A673 (cell line): ENCODE results near the gene SPECC1. TPM values are rescaled to one million over a fixed set of nuclear protein-coding genes. Genes with fewer than 3 reads are reported as not detected.

Experiments
- BruUV-seq: library from RNA; stranded (reverse); fragments of 400-500 nt; replicated peaks from 2 replicates; lab custom pipeline; 2021; lab: Mats Ljungman, UMichigan
- CTCF ChIA-PET: fragments of 300-600 bp; sonication (Branson Sonifier 250); formaldehyde crosslinking; loops from one replicate; lab custom pipeline; 2022; ENCODE audit warnings: antibody characterized with exemption; lab: Charles Lee
- POLR2A ChIA-PET: fragments of 300-600 bp; sonication (Branson Sonifier 250); formaldehyde crosslinking; loops from one replicate; lab custom pipeline; 2022; ENCODE audit warnings: antibody characterized with exemption; ENCODE audit not compliant: low non-redundant PET; lab: Charles Lee
- DNase-seq: peaks from one replicate; pipeline ENCODE4 v3.0.0-alpha.2; 2015; ENCODE audit warnings: low spot score
- H3K27ac ChIP-seq: fragments of 200-600 bp; sonication (generic); 2 replicates; pipeline ENCODE4 v1.5.1; 2016; ENCODE audit warnings: mixed run types, low read depth, mild to moderate bottlenecking, mixed read lengths, antibody characterized with exemption, low read length; ENCODE audit not compliant: poor library complexity, severe bottlenecking
- H3K27me3 ChIP-seq: fragments of 200-600 bp; sonication (generic); replicated peaks from 2 replicates; pipeline ENCODE4 v1.6.1; 2017; ENCODE audit warnings: mixed run types, low read depth, mild to moderate bottlenecking, mixed read lengths, antibody characterized with exemption, low read length; ENCODE audit not compliant: insufficient read depth, poor library complexity
- H3K36me3 ChIP-seq: fragments of 200-600 bp; sonication (generic); 2 replicates; pipeline ENCODE4 v1.6.1; 2016; ENCODE audit warnings: mixed run types, mild to moderate bottlenecking, mixed read lengths, antibody characterized with exemption, low read length; ENCODE audit not compliant: insufficient read depth, poor library complexity, severe bottlenecking
- H3K4me1 ChIP-seq: fragments of 200-600 bp; sonication (generic); 2 replicates; pipeline ENCODE4 v1.6.1; 2017; ENCODE audit warnings: mixed run types, mild to moderate bottlenecking, mixed read lengths, antibody characterized with exemption, low read length; ENCODE audit not compliant: insufficient read depth, poor library complexity, severe bottlenecking
- H3K4me3 ChIP-seq: fragments of 200-600 bp; sonication (generic); 2 replicates; pipeline ENCODE4 v1.5.1; 2016; ENCODE audit warnings: low read depth, mixed run types, mild to moderate bottlenecking, mixed read lengths, low read length; ENCODE audit not compliant: poor library complexity, severe bottlenecking
- H3K9me3 ChIP-seq: fragments of 200-600 bp; sonication (generic); 2 replicates; pipeline ENCODE4 v1.6.1; 2016; ENCODE audit warnings: mixed run types, low read depth, mild to moderate bottlenecking, mixed read lengths, antibody characterized with exemption, low read length; ENCODE audit not compliant: poor library complexity, severe bottlenecking
- CTCF ChIP-seq: fragments of 300-800, 200-600 bp; sonication (generic); conservative IDR thresholded peaks from 2 replicates; pipeline ENCODE4 v1.5.1; 2017; ENCODE audit warnings: low read depth, mild to moderate bottlenecking, antibody characterized with exemption, low read length, moderate library complexity, mixed read lengths
- EZH2 ChIP-seq: fragments of 200-600 bp; sonication (generic); IDR thresholded peaks from 2 replicates; pipeline ENCODE4 v1.6.1; 2017; ENCODE audit warnings: borderline replicate concordance, low read depth, mild to moderate bottlenecking, mixed read lengths, antibody characterized with exemption, low read length; ENCODE audit not compliant: poor library complexity, severe bottlenecking
- intact Hi-C: fragments of 100-400 bp; cut with micrococcal nuclease; formaldehyde crosslinking; loops from one replicate; pipeline ENCODE4 v1.10.0; 2022; ENCODE audit not compliant: unreplicated experiment
- total RNA-seq: library from RNA; stranded (reverse); gene quantifications from 2 replicates; pipeline ENCODE4 v1.2.3, GENCODE V29; 2021

The SPECC1 gene
- total RNA-seq, 1 experiment from 2014 or later: 5.8 TPM

DNA sequence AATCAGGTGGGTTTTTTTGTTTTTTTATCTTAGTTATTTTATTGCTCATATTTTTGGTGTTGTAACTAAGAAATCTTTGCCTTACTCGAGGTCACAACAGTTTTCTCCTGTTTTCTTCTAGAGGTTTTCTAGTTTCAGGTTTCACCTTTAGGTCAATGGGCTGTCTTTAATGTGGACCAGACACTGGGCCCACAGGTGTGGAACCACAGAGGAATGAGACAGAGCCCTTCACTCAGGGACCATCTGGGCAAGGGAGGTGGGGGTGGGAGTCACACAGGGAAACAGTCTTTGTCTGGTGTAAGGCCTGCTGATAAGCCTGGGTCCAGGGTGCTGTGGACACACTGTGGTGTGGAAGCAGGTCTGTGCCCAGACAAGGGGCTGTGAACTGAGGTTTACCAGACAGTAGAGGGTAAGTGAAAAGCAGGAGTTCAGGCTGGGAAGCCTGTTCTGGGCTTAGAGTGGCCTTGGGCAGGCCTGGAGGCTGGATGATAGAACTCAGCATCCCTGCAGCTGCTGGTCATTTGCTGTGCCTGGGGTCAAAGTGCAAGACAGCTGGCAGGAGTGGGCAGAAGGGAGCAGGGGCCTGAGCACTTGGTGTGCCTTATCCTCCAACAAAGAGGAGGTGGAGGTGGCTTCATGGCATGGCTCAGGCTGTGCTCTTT, 75.6 kb downstream of the SPECC1 start:
- BruUV-seq: no TSS peak
- Histone ChIP-seq H3K27ac (no peak overlapping the region), H3K4me1 (no peaks in the 10 kb centered on the region), H3K9me3 (no peaks in the 10 kb centered on the region), H3K27me3 (no peaks in the 10 kb centered on the region), H3K36me3 (no peaks in the 10 kb centered on the region), H3K4me3 (no peak overlapping the region)
- no peak for TF ChIP-seq CTCF
- no peak for TF ChIP-seq EZH2
- ChIA-PET CTCF (no interaction called here), POLR2A (no interaction called here)
- DNase-seq: no peak
- intact Hi-C loops: no loop called here

DNA sequence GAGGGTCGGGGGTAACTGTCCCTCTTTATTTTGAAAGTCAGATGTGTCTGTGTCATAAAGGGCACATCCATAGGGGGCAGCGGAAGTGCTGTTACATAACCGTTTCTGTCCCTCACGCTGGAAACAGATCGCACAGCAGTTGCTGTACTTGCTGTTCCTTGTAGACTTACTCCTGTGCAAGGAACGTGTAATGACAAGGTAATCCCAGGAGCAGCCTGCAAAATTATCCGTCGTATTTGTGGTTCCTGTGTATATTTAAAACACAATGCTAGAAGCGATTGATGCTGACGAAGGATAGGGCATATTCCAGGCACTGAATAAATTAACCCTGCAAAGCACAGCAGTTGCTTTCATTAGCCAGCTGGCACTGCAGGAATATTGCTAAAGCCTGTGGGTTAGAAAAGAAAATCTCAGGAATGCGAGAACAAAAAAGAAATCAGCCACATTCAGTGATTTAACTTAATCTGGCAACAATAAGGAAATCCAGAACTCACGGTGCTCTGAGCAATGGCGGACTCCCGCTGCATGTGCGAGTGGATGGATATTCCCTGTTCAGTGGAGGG, 76.2 kb downstream of the SPECC1 start:
- H3K4me1 ChIP-seq: no peaks in the 10 kb centered on the region
- H3K27ac ChIP-seq: no peak overlapping the region
- no peak overlapping the region for H3K4me3 ChIP-seq
- intact Hi-C loops: no loop called here
- H3K27me3 ChIP-seq: no peaks in the 10 kb centered on the region
- POLR2A ChIA-PET: no interaction called here
- TF ChIP-seq EZH2: no peak
- TF ChIP-seq CTCF: no peak
- no TSS peak for BruUV-seq
- DNase-seq: no peak
- no peaks in the 10 kb centered on the region for H3K36me3 ChIP-seq
- no peaks in the 10 kb centered on the region for H3K9me3 ChIP-seq
- CTCF ChIA-PET: no interaction called here

DNA sequence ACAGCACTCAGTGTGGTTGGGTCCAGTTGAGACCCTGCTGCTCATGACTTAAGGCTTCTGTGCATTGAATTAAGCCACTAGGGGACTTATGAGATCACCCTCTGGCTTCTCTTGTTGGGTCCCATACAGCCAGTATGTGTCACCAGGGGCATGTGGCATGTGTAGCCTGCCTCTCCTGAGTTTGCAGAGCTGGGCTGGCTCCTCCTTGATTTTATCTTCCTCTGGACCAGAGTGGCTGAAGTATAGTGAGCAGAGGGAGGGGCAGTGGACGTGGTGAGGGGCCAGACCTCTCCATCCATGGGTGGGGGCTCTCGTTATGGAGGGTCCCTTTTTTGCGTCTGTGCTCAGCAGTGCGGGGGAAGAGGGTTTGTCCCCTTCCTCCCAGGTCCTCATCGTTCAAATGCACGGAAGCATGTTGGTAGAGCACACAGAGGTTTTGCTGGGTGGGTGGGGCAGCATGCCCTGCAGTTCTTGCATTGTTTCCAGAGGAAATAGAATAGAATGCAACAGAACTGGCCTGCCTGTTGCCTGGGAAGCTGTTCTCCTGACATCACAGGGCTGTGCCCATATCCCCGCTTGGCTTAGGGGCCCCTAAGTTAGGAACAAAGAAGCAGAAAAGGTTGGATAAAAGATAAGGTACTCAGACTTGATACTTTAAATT, 77.4 kb downstream of the SPECC1 start:
- intact Hi-C loops: no loop called here
- H3K9me3 ChIP-seq: no peaks in the 10 kb centered on the region
- ChIA-PET POLR2A (no interaction called here), CTCF (no interaction called here)
- H3K27me3 ChIP-seq: no peaks in the 10 kb centered on the region
- BruUV-seq: no TSS peak
- no peaks in the 10 kb centered on the region for H3K36me3 ChIP-seq
- H3K4me1 ChIP-seq: no peaks in the 10 kb centered on the region
- TF ChIP-seq CTCF (no peak), EZH2 (no peak)
- no peak for DNase-seq
- H3K4me3 ChIP-seq: no peak overlapping the region
- no peak overlapping the region for H3K27ac ChIP-seq
